ENCODE measurements around the gene ARID3B.

GRCh38 chr15:74615508-74616365, 74.7 kb downstream of the ARID3B start, which contains the start of gene CLK3:
- no peak for TF ChIP-seq BHLHE40 (IDR thresholded peaks at IDR 0.05; ENCODE audit: borderline replicate concordance)
- peak; percentile 54 for TF ChIP-seq ELF4 (IDR thresholded peaks at IDR 0.05)
- TF ChIP-seq CTBP1 (IDR thresholded peaks at IDR 0.05; ENCODE audit: borderline replicate concordance) = no peak
- TF ChIP-seq TARDBP (IDR thresholded peaks at IDR 0.05) = no peak
- no peak for TF ChIP-seq SP1 (IDR thresholded peaks at IDR 0.05)
- TF ChIP-seq L3MBTL2 (conservative IDR thresholded peaks at IDR 0.05) = no peak
